Measurements from ENCODE around the gene SCN4A. TPM values are rescaled to one million over a fixed set of nuclear protein-coding genes. Genes with fewer than 3 reads are reported as not detected.

Gene SCN4A
- total RNA-seq, 1 experiment from 2014 or later = not detected

DNA sequence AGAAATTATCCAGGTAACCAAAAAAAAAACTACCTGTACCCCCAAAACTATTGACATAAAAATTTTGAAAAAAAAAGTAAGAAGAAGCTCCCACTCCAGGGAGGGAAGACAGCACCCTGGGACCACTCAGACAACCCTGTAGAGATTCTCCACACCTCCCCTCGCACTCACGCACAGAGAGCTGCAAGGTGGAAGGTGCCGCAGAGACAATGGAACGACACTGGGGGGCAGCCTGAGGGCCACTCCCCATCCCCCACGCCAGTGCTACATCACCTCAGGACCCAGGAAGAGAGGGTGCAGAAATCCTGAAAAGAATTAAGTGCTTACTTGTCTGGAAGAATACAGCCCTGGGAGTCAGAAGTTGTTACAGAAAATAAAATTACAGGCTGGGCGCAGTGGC lies 35.4 kb downstream of the SCN4A start:
- Histone ChIP-seq H3K4me1 (ENCODE audit: insufficient read depth, low read length) (no peaks in the 10 kb centered on the region), H3K27me3 (ENCODE audit: low read length) (no peaks in the 10 kb centered on the region), H3K4me3 (ENCODE audit: low read length) (no peak overlapping the region), H3K79me2 (ENCODE audit: low read length) (no peaks in the 10 kb centered on the region), H3K9me2 (replicated peaks; ENCODE audit: low read length) (no peaks in the 10 kb centered on the region), H3K27ac (ENCODE audit: low read length) (no peak overlapping the region), H3K36me3 (ENCODE audit: low read depth, low read length) (no peaks in the 10 kb centered on the region), H3K9ac (ENCODE audit: low read length) (no peak overlapping the region), H3K4me2 (ENCODE audit: low read length) (no peak overlapping the region), H4K20me1 (ENCODE audit: low read length) (no peaks in the 10 kb centered on the region), H3K9me3 (ENCODE audit: low read length) (no peaks in the 10 kb centered on the region), H2AFZ (ENCODE audit: low read length) (no peak overlapping the region), H3F3A (ENCODE audit: low read length, unreplicated experiment) (no peaks in the 10 kb centered on the region)
- TF ChIP-seq EZH2phosphoT487 (IDR thresholded peaks at IDR 0.05; ENCODE audit: borderline replicate concordance, low read length) (no peak), EZH2 (IDR thresholded peaks at IDR 0.05; ENCODE audit: low read length, unreplicated experiment) (no peak)
- TF ChIP-seq, protein P1, sequence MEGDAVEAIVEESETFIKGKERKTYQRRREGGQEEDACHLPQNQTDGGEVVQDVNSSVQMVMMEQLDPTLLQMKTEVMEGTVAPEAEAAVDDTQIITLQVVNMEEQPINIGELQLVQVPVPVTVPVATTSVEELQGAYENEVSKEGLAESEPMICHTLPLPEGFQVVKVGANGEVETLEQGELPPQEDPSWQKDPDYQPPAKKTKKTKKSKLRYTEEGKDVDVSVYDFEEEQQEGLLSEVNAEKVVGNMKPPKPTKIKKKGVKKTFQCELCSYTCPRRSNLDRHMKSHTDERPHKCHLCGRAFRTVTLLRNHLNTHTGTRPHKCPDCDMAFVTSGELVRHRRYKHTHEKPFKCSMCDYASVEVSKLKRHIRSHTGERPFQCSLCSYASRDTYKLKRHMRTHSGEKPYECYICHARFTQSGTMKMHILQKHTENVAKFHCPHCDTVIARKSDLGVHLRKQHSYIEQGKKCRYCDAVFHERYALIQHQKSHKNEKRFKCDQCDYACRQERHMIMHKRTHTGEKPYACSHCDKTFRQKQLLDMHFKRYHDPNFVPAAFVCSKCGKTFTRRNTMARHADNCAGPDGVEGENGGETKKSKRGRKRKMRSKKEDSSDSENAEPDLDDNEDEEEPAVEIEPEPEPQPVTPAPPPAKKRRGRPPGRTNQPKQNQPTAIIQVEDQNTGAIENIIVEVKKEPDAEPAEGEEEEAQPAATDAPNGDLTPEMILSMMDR (conservative IDR thresholded peaks at IDR 0.05; ENCODE audit: low read depth, low read length) = no peak
- ATAC-seq = no peak
- POLR2A ChIA-PET (ENCODE audit: unreplicated experiment) = interaction anchor here (0.9 kb wide), 1 partner anchor 21 kb away, joined by 6 read pairs; no protein-coding TSS in a partner anchor
- BruUV-seq (replicated peaks) = no TSS peak
- no peak for DNase-seq
- CTCF ChIA-PET = interaction anchor here (0.6 to 0.7 kb wide), 3 partner anchors 37 to 145 kb away, joined by 7 to 9 read pairs (median 7); no protein-coding TSS in a partner anchor
- intact Hi-C loops (cut with micrococcal nuclease) = no loop called here

- POLR2A ChIA-PET (ENCODE audit: unreplicated experiment) = no interaction called here
These were observed 38.3 kb downstream of the SCN4A start for GRCh38 chr17:63934183-63935112.

More at GRCh38 chr17:63934183-63935112, 38.3 kb downstream of the SCN4A start:
- CTCF ChIA-PET = interaction anchor here (1.1 kb wide), 1 partner anchor 58 kb away, joined by 5 read pairs; no protein-coding TSS in a partner anchor
- DNase-seq (no peak), ATAC-seq (no peak)
- Histone ChIP-seq H3K27ac (ENCODE audit: low read length) (no peak overlapping the region), H4K20me1 (ENCODE audit: low read length) (no peaks in the 10 kb centered on the region), H3K36me3 (ENCODE audit: low read depth, low read length) (no peaks in the 10 kb centered on the region), H3K79me2 (ENCODE audit: low read length) (no peaks in the 10 kb centered on the region), H3K9me2 (replicated peaks; ENCODE audit: low read length) (no peaks in the 10 kb centered on the region), H3K4me1 (ENCODE audit: insufficient read depth, low read length) (no peaks in the 10 kb centered on the region), H3K9me3 (ENCODE audit: low read length) (no peaks in the 10 kb centered on the region), H3K9ac (ENCODE audit: low read length) (no peak overlapping the region), H3K4me2 (ENCODE audit: low read length) (no peak overlapping the region), H3F3A (ENCODE audit: low read length, unreplicated experiment) (no peaks in the 10 kb centered on the region), H3K4me3 (ENCODE audit: low read length) (no peak overlapping the region), H2AFZ (ENCODE audit: low read length) (no peak overlapping the region), H3K27me3 (ENCODE audit: low read length) (no peaks in the 10 kb centered on the region)
- BruUV-seq (replicated peaks) = no TSS peak
- no peak for TF ChIP-seq EZH2phosphoT487 (IDR thresholded peaks at IDR 0.05; ENCODE audit: borderline replicate concordance, low read length)
- TF ChIP-seq EZH2 (IDR thresholded peaks at IDR 0.05; ENCODE audit: low read length, unreplicated experiment) = no peak
- TF ChIP-seq, protein P1 (conservative IDR thresholded peaks at IDR 0.05; ENCODE audit: low read depth, low read length) = no peak
- intact Hi-C loops (cut with micrococcal nuclease) = no loop called here

All from PC-3 (cell line).